ENCODE measurements around the gene ARHGAP15. TPM values are rescaled to one million over a fixed set of nuclear protein-coding genes. Genes with fewer than 3 reads are reported as not detected.

The ARHGAP15 gene
- total RNA-seq, 1 donor from 2014 or later, result not detected

DNA sequence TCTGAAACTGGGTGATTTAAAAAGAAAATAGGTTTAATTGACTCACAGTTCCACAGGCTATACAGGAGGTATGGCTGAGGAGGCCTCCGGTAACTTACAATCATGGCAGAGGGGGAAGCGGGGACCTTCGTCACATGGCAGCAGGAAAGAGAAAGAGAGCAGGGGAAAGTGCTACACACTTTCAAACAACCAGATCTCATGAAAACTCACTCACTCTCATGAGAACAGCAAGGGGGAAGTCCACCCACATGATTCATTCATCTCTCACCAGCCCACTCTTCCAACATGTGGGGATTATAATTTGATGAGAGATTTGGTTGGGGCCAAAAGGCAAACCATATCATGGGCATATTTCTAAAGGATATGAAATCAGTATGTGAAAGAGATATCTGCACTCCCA, 12.0 kb upstream of the ARHGAP15 start:
- Histone ChIP-seq H3K36me3 (ENCODE audit: insufficient read depth, low read length) (no peaks in the 10 kb centered on the region), H3K4me3 (ENCODE audit: insufficient read depth, low read depth, low read length) (no peak overlapping the region), H3K27me3 (ENCODE audit: insufficient read depth, low read length) (peaks cover 3% of the 10 kb centered on the region), H3K79me2 (ENCODE audit: insufficient read depth, low read length) (no peaks in the 10 kb centered on the region), H3K4me1 (ENCODE audit: insufficient read depth, low read length) (no peaks in the 10 kb centered on the region), H3K4me2 (ENCODE audit: low read length) (no peak overlapping the region), H3K9me3 (ENCODE audit: insufficient read depth, low read depth, low read length) (no peaks in the 10 kb centered on the region), H3K9ac (ENCODE audit: low read length) (no peak overlapping the region), H4K20me1 (ENCODE audit: insufficient read depth, low read length) (no peaks in the 10 kb centered on the region), H2AFZ (ENCODE audit: low read depth, low read length) (no peak overlapping the region), H3K27ac (ENCODE audit: low read depth, low read length) (no peak overlapping the region)
- Mint-ChIP-seq H3K4me1 (ENCODE audit: low read depth, unreplicated experiment) (no peaks in the 10 kb centered on the region), H3K27ac (ENCODE audit: unreplicated experiment) (no peak overlapping the region), H3K36me3 (ENCODE audit: low read depth, unreplicated experiment) (no peaks in the 10 kb centered on the region), H3K4me3 (ENCODE audit: unreplicated experiment) (no peak overlapping the region), H3K27me3 (ENCODE audit: low read depth, unreplicated experiment) (no peaks in the 10 kb centered on the region), H3K9me3 (ENCODE audit: unreplicated experiment) (no peaks in the 10 kb centered on the region)
- FAIRE-seq (no peak), DNase-seq (ENCODE audit: low read depth) (no peak)
- no peak for TF ChIP-seq EZH2 (IDR thresholded peaks at IDR 0.05; ENCODE audit: insufficient read depth, low read length)
- TF ChIP-seq, protein P1, sequence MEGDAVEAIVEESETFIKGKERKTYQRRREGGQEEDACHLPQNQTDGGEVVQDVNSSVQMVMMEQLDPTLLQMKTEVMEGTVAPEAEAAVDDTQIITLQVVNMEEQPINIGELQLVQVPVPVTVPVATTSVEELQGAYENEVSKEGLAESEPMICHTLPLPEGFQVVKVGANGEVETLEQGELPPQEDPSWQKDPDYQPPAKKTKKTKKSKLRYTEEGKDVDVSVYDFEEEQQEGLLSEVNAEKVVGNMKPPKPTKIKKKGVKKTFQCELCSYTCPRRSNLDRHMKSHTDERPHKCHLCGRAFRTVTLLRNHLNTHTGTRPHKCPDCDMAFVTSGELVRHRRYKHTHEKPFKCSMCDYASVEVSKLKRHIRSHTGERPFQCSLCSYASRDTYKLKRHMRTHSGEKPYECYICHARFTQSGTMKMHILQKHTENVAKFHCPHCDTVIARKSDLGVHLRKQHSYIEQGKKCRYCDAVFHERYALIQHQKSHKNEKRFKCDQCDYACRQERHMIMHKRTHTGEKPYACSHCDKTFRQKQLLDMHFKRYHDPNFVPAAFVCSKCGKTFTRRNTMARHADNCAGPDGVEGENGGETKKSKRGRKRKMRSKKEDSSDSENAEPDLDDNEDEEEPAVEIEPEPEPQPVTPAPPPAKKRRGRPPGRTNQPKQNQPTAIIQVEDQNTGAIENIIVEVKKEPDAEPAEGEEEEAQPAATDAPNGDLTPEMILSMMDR (IDR thresholded peaks at IDR 0.05; ENCODE audit: insufficient read depth, low read depth, low read length), result no peak

DNA sequence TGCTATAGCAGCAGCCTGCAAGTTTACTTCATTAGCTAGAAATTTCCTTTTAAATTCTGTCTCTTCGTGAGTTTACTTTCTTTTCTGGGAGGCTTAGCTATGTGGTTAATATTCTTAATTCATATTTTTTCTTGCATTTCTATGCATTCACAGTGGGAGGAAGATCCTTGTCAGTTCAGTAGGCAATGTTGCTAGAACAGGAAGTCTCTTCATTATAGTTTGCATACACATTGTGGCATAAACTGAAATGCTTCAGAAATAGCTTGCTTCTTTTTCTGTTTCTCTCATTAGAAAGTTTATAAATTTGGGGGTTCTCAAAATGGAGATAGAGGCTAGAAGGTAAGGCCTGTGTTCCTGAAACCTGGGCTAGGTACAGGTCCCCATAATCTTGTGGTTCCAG, 8.1 kb upstream of the ARHGAP15 start:
- Histone ChIP-seq H3K79me2 (ENCODE audit: insufficient read depth, low read length) (no peaks in the 10 kb centered on the region), H3K27ac (ENCODE audit: low read depth, low read length) (no peak overlapping the region), H3K9me3 (ENCODE audit: insufficient read depth, low read depth, low read length) (no peaks in the 10 kb centered on the region), H3K27me3 (ENCODE audit: insufficient read depth, low read length) (peaks cover 13% of the 10 kb centered on the region), H2AFZ (ENCODE audit: low read depth, low read length) (no peak overlapping the region), H3K4me3 (ENCODE audit: insufficient read depth, low read depth, low read length) (no peak overlapping the region), H3K9ac (ENCODE audit: low read length) (no peak overlapping the region), H3K4me2 (ENCODE audit: low read length) (no peak overlapping the region), H4K20me1 (ENCODE audit: insufficient read depth, low read length) (no peaks in the 10 kb centered on the region), H3K4me1 (ENCODE audit: insufficient read depth, low read length) (no peaks in the 10 kb centered on the region), H3K36me3 (ENCODE audit: insufficient read depth, low read length) (no peaks in the 10 kb centered on the region)
- Mint-ChIP-seq H3K36me3 (ENCODE audit: low read depth, unreplicated experiment) (no peaks in the 10 kb centered on the region), H3K4me1 (ENCODE audit: low read depth, unreplicated experiment) (peaks cover 5% of the 10 kb centered on the region), H3K27me3 (ENCODE audit: low read depth, unreplicated experiment) (no peaks in the 10 kb centered on the region), H3K4me3 (ENCODE audit: unreplicated experiment) (no peak overlapping the region), H3K9me3 (ENCODE audit: unreplicated experiment) (no peaks in the 10 kb centered on the region), H3K27ac (ENCODE audit: unreplicated experiment) (no peak overlapping the region)
- no peak for FAIRE-seq
- TF ChIP-seq EZH2 (IDR thresholded peaks at IDR 0.05; ENCODE audit: insufficient read depth, low read length), result no peak
- TF ChIP-seq, protein P1 (IDR thresholded peaks at IDR 0.05; ENCODE audit: insufficient read depth, low read depth, low read length), result no peak
- no peak for DNase-seq (ENCODE audit: low read depth)

DNA sequence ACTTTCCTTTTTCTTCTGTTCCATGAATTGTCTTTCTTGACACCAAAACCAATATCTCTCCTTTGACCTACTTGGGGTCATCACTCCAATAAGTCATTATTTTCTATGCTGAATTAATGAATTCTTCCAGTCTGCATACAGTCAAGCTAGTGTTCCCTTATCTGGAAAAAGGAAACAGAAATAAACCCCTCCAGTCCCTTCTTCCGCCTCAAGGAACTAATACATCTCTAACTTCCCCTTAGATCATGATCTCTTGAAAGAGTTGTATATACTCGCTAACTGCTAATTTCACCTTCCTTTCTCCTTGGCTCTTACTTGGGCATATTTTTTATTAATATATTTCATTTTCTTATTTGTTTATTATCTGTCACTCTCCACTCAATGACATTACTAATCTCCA, 7.3 kb upstream of the ARHGAP15 start:
- H3K9ac ChIP-seq (ENCODE audit: low read length), result no peak overlapping the region
- Mint-ChIP-seq H3K9me3 (ENCODE audit: unreplicated experiment) (no peaks in the 10 kb centered on the region), H3K4me1 (ENCODE audit: low read depth, unreplicated experiment) (peaks cover 5% of the 10 kb centered on the region), H3K4me3 (ENCODE audit: unreplicated experiment) (no peak overlapping the region), H3K27me3 (ENCODE audit: low read depth, unreplicated experiment) (no peaks in the 10 kb centered on the region), H3K27ac (ENCODE audit: unreplicated experiment) (no peak overlapping the region), H3K36me3 (ENCODE audit: low read depth, unreplicated experiment) (no peaks in the 10 kb centered on the region)
- FAIRE-seq, result no peak
- no peak overlapping the region for H3K27ac ChIP-seq (ENCODE audit: low read depth, low read length)
- H3K27me3 ChIP-seq (ENCODE audit: insufficient read depth, low read length), result peaks cover 13% of the 10 kb centered on the region
- no peak overlapping the region for H2AFZ ChIP-seq (ENCODE audit: low read depth, low read length)
- H4K20me1 ChIP-seq (ENCODE audit: insufficient read depth, low read length), result no peaks in the 10 kb centered on the region
- TF ChIP-seq, protein P1 (IDR thresholded peaks at IDR 0.05; ENCODE audit: insufficient read depth, low read depth, low read length), result no peak
- TF ChIP-seq EZH2 (IDR thresholded peaks at IDR 0.05; ENCODE audit: insufficient read depth, low read length), result no peak
- DNase-seq (ENCODE audit: low read depth), result no peak
- H3K79me2 ChIP-seq (ENCODE audit: insufficient read depth, low read length), result no peaks in the 10 kb centered on the region
- no peaks in the 10 kb centered on the region for H3K9me3 ChIP-seq (ENCODE audit: insufficient read depth, low read depth, low read length)
- H3K4me2 ChIP-seq (ENCODE audit: low read length), result no peak overlapping the region
- H3K4me3 ChIP-seq (ENCODE audit: insufficient read depth, low read depth, low read length), result no peak overlapping the region
- H3K4me1 ChIP-seq (ENCODE audit: insufficient read depth, low read length), result no peaks in the 10 kb centered on the region
- H3K36me3 ChIP-seq (ENCODE audit: insufficient read depth, low read length), result no peaks in the 10 kb centered on the region
